Osteoblast (primary cell): Measurements from ENCODE around the gene ZNF710. TPM values are rescaled to one million over a fixed set of nuclear protein-coding genes. Genes with fewer than 3 reads are reported as not detected.

Experiments
- DNase-seq: peaks from one replicate; pipeline ENCODE4 v3.0.0; 2011; ENCODE audit warnings: low spot score, mixed read lengths; ENCODE audit not compliant: insufficient read length; ENCODE audit errors: missing footprints
- H2AFZ ChIP-seq: 2 replicates; pipeline ENCODE4 v1.6.0; 2011; ENCODE audit warnings: mild to moderate bottlenecking, low read length
- H3K27ac ChIP-seq: 2 replicates; pipeline ENCODE4 v1.5.1; 2011; ENCODE audit warnings: mild to moderate bottlenecking, low read depth, low read length, moderate library complexity
- H3K27me3 ChIP-seq: 2 replicates; pipeline ENCODE4 v1.6.0; 2012; ENCODE audit warnings: mild to moderate bottlenecking, control low read depth, inconsistent platforms, low read length, moderate library complexity; ENCODE audit not compliant: insufficient read depth
- H3K36me3 ChIP-seq: 2 replicates; pipeline ENCODE4 v1.5.1; 2011; ENCODE audit warnings: mild to moderate bottlenecking, low read length, control low read depth, moderate library complexity; ENCODE audit not compliant: insufficient read depth
- H3K4me1 ChIP-seq: 2 replicates; pipeline ENCODE4 v1.5.1; 2011; ENCODE audit warnings: mild to moderate bottlenecking, low read length, control low read depth, moderate library complexity; ENCODE audit not compliant: insufficient read depth
- H3K4me2 ChIP-seq: 2 replicates; pipeline ENCODE4 v1.6.0; 2011; ENCODE audit warnings: mild to moderate bottlenecking, low read length; ENCODE audit not compliant: insufficient read depth
- H3K4me3 ChIP-seq: fragments of 200-600 bp; sonication (generic); 3 replicates; pipeline ENCODE4 v1.5.1; 2012; ENCODE audit warnings: mild to moderate bottlenecking, low read length, inconsistent platforms; ENCODE audit not compliant: insufficient read depth
- H3K79me2 ChIP-seq: 2 replicates; pipeline ENCODE4 v1.6.0; 2012; ENCODE audit warnings: mild to moderate bottlenecking, low read length, control low read depth, inconsistent platforms; ENCODE audit not compliant: insufficient read depth
- H3K9me3 ChIP-seq: 2 replicates; pipeline ENCODE4 v1.5.1; 2011; ENCODE audit warnings: low read depth, low read length, control low read depth
- H4K20me1 ChIP-seq: 2 replicates; pipeline ENCODE4 v1.6.0; 2012; ENCODE audit warnings: mild to moderate bottlenecking, low read length, control low read depth; ENCODE audit not compliant: insufficient read depth
- CTCF ChIP-seq: IDR thresholded peaks from 2 replicates; pipeline ENCODE4 v1.5.1; 2011; ENCODE audit warnings: mild to moderate bottlenecking, low read depth, low read length, moderate library complexity; ENCODE audit errors: extremely low read depth
- total RNA-seq: library from RNA; depleted of rRNA; stranded (reverse); fragments of >200 nt; gene quantifications from 2 replicates; pipeline ENCODE4 v1.2.3, GENCODE V29; 2012

The ZNF710 gene
- total RNA-seq, 1 donor = 10.9 TPM

- Histone ChIP-seq H3K27me3 (no peaks in the 10 kb centered on the region), H3K4me1 (peaks cover 11% of the 10 kb centered on the region), H4K20me1 (peaks cover 18% of the 10 kb centered on the region), H2AFZ (no peak overlapping the region), H3K27ac (no peak overlapping the region), H3K4me2 (no peak overlapping the region), H3K9me3 (no peaks in the 10 kb centered on the region), H3K4me3 (no peak overlapping the region), H3K79me2 (peaks cover 33% of the 10 kb centered on the region), H3K36me3 (no peaks in the 10 kb centered on the region)
- DNase-seq = no peak
- TF ChIP-seq CTCF = no peak
Measured at GRCh38 chr15:90029024-90029423, 27.9 kb downstream of the ZNF710 start.

DNA sequence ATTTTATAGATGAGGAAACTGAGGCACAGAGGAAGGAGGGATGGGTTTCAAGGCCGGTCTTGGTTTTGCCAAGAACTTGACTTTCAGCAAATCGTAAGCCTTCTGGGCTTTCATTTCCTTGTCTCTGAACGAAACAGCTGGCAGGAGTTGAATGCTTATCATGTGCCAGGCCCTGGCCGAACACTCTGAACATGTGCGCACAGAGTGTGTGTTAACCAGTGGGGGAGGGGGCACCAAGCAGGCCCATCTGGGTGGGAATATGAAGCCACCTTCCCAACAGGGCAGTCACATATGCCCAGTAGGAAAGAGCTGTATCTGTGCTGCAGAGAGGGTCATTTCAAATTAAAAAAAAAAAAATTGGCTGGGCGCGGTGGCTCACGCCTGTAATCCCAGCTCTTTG lies 29.3 kb downstream of the ZNF710 start:
- no peaks in the 10 kb centered on the region for H3K27me3 ChIP-seq
- no peak overlapping the region for H2AFZ ChIP-seq
- no peak overlapping the region for H3K27ac ChIP-seq
- H3K4me2 ChIP-seq = no peak overlapping the region
- no peaks in the 10 kb centered on the region for H3K9me3 ChIP-seq
- H3K4me1 ChIP-seq = peaks cover 24% of the 10 kb centered on the region
- H3K36me3 ChIP-seq = no peaks in the 10 kb centered on the region
- no peak for DNase-seq
- no peak for TF ChIP-seq CTCF
- no peak overlapping the region for H3K4me3 ChIP-seq
- H3K79me2 ChIP-seq = peaks cover 33% of the 10 kb centered on the region
- H4K20me1 ChIP-seq = peaks cover 13% of the 10 kb centered on the region

GRCh38 chr15:90031231-90031791 lies 30.2 kb downstream of the ZNF710 start:
- H3K27ac ChIP-seq = peak overlapping the region; percentile 74
- peaks cover 40% of the 10 kb centered on the region for H3K79me2 ChIP-seq
- TF ChIP-seq CTCF = no peak

DNA sequence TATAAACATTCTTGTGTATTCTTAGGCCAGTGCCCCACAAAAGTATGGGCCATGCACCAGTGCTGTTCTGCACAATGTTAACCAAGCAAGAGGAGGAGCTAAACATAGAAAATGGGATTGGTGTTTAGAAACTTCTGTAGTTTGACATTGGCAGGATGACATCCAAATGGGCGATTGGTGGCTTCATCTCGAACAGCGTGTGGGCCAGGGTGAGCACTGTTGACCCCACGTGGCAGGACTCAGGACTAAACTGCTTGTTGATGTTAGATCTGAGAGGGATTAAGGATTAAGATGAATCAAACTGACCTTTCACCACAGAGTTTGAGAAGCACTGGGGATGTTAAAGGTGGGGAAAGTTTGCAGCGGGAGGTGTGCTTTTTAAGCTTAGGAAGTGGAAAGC lies 31.9 kb downstream of the ZNF710 start:
- Histone ChIP-seq H3K79me2 (peaks cover 54% of the 10 kb centered on the region), H2AFZ (no peak overlapping the region), H3K27me3 (no peaks in the 10 kb centered on the region), H3K4me3 (no peak overlapping the region), H3K9me3 (no peaks in the 10 kb centered on the region), H3K27ac (no peak overlapping the region), H3K4me2 (no peak overlapping the region), H4K20me1 (peaks cover 16% of the 10 kb centered on the region), H3K36me3 (no peaks in the 10 kb centered on the region), H3K4me1 (peaks cover 43% of the 10 kb centered on the region)
- TF ChIP-seq CTCF = no peak
- no peak for DNase-seq

More at GRCh38 chr15:90031231-90031791, 30.2 kb downstream of the ZNF710 start:
- Histone ChIP-seq H3K4me1 (peaks cover 29% of the 10 kb centered on the region), H3K9me3 (no peaks in the 10 kb centered on the region), H3K4me3 (peak overlapping the region; percentile 50), H3K4me2 (peak overlapping the region; percentile 85), H4K20me1 (peaks cover 10% of the 10 kb centered on the region), H2AFZ (peak overlapping the region; percentile 73), H3K27me3 (no peaks in the 10 kb centered on the region), H3K36me3 (no peaks in the 10 kb centered on the region)
- DNase-seq = peak; percentile 88
